Measurements from ENCODE around the gene TPCN2.

- no peak for TF ChIP-seq CTCF (conservative IDR thresholded peaks at IDR 0.05 in 1 of 2, IDR thresholded peaks at IDR 0.05 in 1 of 2; ENCODE audit: extremely low read depth in 1 of 2, insufficient read depth in 1 of 2, low read depth in 1 of 2, low read length in 2 of 2)
- TF ChIP-seq EZH2 (IDR thresholded peaks at IDR 0.05; ENCODE audit: borderline replicate concordance, low read length): no peak
Measured at GRCh38 chr11:69057801-69058200, 9.1 kb downstream of the TPCN2 start.
